Umbilical cord (tissue), 2 donors: ENCODE data around the gene SPACA1. TPM values are rescaled to one million over a fixed set of nuclear protein-coding genes. Genes with fewer than 3 reads are reported as not detected.

ENCODE experiments used
- DNase-seq: peaks from one replicate; pipeline ENCODE4 v3.0.0-alpha.2; 2015; ENCODE audit warnings: low spot score
- total RNA-seq: library from RNA; depleted of rRNA; stranded (reverse); fragments of >200 nt; gene quantifications from one replicate; pipeline ENCODE4 v1.2.3, GENCODE V29; 2014; ENCODE audit warnings: low replicate concordance; ENCODE audit not compliant: insufficient read depth

Gene SPACA1
- total RNA-seq, 1 donor from 2014 or later = not detected

DNA sequence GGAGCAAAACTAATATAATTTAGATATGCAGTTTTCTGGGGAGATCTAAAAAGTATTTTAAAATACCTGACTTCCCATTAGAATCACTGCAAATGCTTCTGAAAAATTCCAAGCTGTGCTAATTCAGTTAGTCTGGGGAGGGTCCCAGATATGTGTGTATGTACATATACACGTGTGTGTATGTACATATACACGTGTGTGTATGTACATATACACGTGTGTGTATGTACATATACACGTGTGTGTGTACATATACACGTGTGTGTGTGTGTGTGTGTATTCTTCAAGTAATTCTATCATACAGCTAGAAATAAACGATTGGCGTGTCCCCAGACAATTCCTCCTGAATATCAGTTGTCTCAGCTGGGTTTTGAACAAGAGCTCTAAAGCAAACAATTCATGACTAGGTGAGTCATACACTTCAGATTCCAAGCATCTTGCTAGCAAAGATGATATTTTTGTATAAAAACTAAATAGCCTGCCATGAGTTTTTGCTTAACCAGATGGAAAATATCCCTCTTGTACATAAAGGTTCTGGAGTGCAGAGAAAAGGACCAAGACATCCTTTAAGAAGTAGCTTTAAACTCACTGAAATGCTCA lies 58.2 kb downstream of the SPACA1 start:
- no peak for DNase-seq

DNA sequence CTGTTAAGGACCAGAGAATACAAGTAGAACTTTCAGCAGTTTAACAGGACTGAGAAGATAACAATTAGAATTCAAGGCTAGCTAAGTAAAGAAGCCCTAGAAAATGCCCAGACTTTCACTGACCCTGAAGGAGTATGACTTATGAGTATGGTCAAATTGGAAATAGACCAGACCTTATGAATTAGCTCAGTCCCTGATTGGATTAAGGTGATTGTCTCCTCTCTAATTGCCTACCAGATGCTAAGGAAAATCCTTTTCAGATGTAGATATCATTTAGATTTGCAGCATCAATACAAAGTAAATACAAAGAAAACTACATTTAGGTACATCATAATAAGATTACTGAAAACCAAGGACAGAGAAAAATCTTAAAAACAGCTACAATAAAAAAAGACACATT lies 59.6 kb downstream of the SPACA1 start:
- DNase-seq = no peak

DNA sequence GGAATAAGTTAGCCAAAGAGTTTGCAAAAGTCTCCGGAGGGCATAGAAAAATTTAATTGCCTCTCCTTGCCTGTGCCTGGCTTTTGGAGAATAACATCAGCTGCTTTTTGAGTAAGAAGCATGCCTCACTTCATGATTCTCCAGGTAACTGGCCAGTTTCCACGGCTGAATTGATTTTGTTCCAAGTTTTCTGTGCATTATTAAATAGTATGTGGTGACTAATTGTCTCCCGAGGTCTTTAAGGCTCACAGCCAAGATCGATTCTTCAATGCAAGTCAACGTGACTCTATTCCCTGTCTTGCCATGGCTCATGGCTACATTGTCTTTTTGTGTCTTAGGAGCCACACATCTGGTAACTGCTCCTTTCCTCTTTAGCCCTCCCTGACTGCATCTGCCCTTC lies 64.3 kb downstream of the SPACA1 start:
- DNase-seq = no peak

DNA sequence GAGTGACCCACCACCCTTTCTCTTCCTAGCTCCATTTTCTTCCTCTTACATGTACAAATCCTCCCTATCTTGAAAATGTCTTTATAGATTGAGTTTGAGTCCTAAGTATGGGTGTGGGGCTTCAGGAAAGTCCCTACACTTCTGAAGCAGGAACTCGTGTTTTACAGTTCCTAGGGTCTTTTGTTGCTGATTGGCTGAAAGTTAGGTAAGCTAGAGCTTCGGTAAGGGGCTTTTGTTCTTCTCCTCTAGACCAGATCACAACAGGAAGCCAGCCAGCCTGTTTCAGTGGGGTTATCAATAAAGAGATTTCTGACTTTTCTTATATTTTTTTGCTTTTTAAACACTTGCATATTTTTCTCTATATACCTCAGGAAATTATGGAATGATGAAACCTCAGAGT lies 67.2 kb downstream of the SPACA1 start:
- DNase-seq = no peak

DNA sequence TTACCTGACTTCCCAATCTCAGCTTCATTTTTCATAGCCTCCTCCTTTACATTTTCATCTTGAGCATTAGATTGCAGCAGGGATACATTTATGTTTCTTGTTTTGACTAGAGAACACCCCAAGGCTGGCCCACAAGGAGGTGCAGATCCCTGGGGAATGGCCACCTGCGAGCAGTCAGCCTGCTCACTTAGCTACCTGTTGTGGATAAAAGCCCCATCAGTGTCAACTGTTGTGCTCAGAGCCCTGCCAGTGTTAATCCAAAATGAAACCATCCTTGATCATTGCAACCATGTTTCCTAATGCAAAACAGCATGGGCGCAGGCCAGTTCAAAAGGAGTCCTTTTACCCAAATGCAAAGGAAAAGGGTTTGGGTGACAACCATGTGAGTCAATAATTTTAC lies 67.7 kb downstream of the SPACA1 start:
- DNase-seq = no peak

DNA sequence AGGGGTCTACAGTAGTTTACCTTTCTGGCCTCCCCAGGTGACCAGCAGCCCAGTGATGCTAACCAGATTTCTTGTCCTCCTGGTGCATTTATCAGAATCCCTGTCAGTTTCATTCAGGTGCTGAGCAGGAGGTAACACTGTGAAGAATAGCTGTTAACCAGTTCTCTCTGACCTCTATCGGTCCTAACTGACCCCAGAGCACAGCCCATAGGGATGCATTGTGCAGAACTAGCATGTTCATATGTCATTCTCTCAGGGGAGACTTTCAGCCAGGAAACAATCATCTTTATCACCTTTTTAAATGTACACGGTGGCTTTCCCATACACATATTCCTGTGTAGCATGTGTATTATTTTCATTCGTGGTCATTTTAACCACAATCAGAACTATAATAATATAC lies 68.6 kb downstream of the SPACA1 start:
- no peak for DNase-seq

Other genes with a start within 250 kb of the SPACA1 start
- gene CNR1, start 118.5 kb downstream of the SPACA1 start, total RNA-seq = 4.8 TPM